Measurements from ENCODE around the gene ETFA.
A peak's percentile ranks its signal among the peaks of the same experiment; 100 is the strongest.

GRCh38 chr15:76285241-76285825 lies 25.9 kb downstream of the ETFA start:
- TF ChIP-seq, protein P1, sequence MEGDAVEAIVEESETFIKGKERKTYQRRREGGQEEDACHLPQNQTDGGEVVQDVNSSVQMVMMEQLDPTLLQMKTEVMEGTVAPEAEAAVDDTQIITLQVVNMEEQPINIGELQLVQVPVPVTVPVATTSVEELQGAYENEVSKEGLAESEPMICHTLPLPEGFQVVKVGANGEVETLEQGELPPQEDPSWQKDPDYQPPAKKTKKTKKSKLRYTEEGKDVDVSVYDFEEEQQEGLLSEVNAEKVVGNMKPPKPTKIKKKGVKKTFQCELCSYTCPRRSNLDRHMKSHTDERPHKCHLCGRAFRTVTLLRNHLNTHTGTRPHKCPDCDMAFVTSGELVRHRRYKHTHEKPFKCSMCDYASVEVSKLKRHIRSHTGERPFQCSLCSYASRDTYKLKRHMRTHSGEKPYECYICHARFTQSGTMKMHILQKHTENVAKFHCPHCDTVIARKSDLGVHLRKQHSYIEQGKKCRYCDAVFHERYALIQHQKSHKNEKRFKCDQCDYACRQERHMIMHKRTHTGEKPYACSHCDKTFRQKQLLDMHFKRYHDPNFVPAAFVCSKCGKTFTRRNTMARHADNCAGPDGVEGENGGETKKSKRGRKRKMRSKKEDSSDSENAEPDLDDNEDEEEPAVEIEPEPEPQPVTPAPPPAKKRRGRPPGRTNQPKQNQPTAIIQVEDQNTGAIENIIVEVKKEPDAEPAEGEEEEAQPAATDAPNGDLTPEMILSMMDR (IDR thresholded peaks at IDR 0.05; ENCODE audit: low read length): peak; percentile 51
- TF ChIP-seq EZH2phosphoT487 (IDR thresholded peaks at IDR 0.05; ENCODE audit: low read length): no peak
